Karpas-422 (cell line): ENCODE results near the gene TIMM22. TPM values are rescaled to one million over a fixed set of nuclear protein-coding genes. Genes with fewer than 3 reads are reported as not detected.

Experiments used
- DNase-seq: peaks from one replicate; pipeline ENCODE4 v3.0.0-alpha.2; 2015
- H2AFZ ChIP-seq: fragments of 200-600 bp; sonication (generic); 2 replicates; pipeline ENCODE4 v1.6.1; 2014; ENCODE audit warnings: antibody characterized with exemption, low read length, mixed read lengths
- H3K27ac ChIP-seq: fragments of 200-600 bp; sonication (generic); 2 replicates; pipeline ENCODE4 v1.5.1; 2014; ENCODE audit warnings: mild to moderate bottlenecking, low read length, moderate library complexity
- H3K27me3 ChIP-seq: fragments of 200-600 bp; sonication (generic); 2 replicates; pipeline ENCODE4 v1.6.1; 2014; ENCODE audit warnings: low read length, mixed read lengths
- H3K36me3 ChIP-seq: fragments of 200-600 bp; sonication (generic); 2 replicates; pipeline ENCODE4 v1.6.1; 2014; ENCODE audit warnings: low read length, mixed read lengths; ENCODE audit not compliant: insufficient read depth
- H3K4me1 ChIP-seq: fragments of 200-600 bp; sonication (generic); 2 replicates; pipeline ENCODE4 v1.6.1; 2014; ENCODE audit warnings: mild to moderate bottlenecking, low read length, mixed read lengths
- H3K4me2 ChIP-seq: fragments of 200-600 bp; sonication (generic); 2 replicates; pipeline ENCODE4 v1.6.1; 2014; ENCODE audit warnings: low read length, low read depth, mild to moderate bottlenecking; ENCODE audit not compliant: poor library complexity, severe bottlenecking
- H3K4me3 ChIP-seq: fragments of 200-600 bp; sonication (generic); 2 replicates; pipeline ENCODE4 v1.5.1; 2014; ENCODE audit warnings: mild to moderate bottlenecking, antibody characterized with exemption, low read length, mixed read lengths
- H3K79me2 ChIP-seq: fragments of 200-600 bp; sonication (generic); 2 replicates; pipeline ENCODE4 v1.6.1; 2014; ENCODE audit warnings: mild to moderate bottlenecking, low read length, mixed read lengths
- H3K9ac ChIP-seq: fragments of 200-600 bp; sonication (generic); 2 replicates; pipeline ENCODE4 v1.6.0; 2014; ENCODE audit warnings: low read length
- H3K9me2 ChIP-seq: fragments of 200-600 bp; sonication (generic), shearing (Covaris generic); replicated peaks from 2 replicates; pipeline ENCODE4 v1.6.0; 2014; ENCODE audit warnings: mild to moderate bottlenecking, low read length, moderate library complexity; ENCODE audit not compliant: insufficient read depth
- H3K9me3 ChIP-seq: fragments of 300-700, 200-600 bp; sonication (generic); 2 replicates; pipeline ENCODE4 v1.6.1; 2014; ENCODE audit warnings: low read length, mixed read lengths
- H4K20me1 ChIP-seq: fragments of 200-600 bp; sonication (generic); 2 replicates; pipeline ENCODE4 v1.6.1; 2014; ENCODE audit warnings: mild to moderate bottlenecking, antibody characterized with exemption, low read length, low read depth; ENCODE audit not compliant: insufficient read depth
- total RNA-seq: library from RNA; depleted of rRNA; stranded (reverse); fragments of >200 nt; shearing (Covaris generic); gene quantifications from 2 replicates; pipeline ENCODE4 v1.2.3, GENCODE V29; 2014; ENCODE audit warnings: low replicate concordance

The TIMM22 gene
- total RNA-seq, 1 experiment from 2014 or later, result 4.7 TPM

DNA sequence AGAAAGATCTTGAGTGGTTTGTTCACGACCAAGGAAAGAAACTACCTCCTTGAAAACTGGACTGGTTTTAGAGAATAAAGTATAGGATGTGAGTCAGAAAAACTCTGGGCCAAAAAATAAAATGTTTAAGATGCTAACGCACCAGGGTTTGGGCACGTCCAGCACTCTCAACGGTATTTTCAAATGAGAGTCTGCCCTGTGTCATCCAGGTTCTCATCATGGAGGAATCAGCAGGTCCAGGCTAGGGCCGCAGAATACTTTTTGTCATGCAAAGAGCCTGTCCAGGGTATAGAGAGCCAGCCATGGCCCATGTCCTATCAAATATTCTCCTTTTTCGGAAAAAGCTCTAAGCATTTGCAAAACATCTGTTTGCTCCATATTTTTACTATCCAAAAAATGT is 19.8 kb upstream of the TIMM22 start:
- Histone ChIP-seq H3K9ac (no peak overlapping the region), H4K20me1 (0 out of 2 replicates have a peak, but pooled peaks cover 11% of the 10 kb centered on the region), H3K9me2 (no peaks in the 10 kb centered on the region), H3K27ac (no peak overlapping the region), H3K4me1 (peaks cover 11% of the 10 kb centered on the region), H3K27me3 (no peaks in the 10 kb centered on the region), H3K4me2 (no peak overlapping the region), H3K36me3 (no peaks in the 10 kb centered on the region), H3K9me3 (no peaks in the 10 kb centered on the region), H3K79me2 (no peaks in the 10 kb centered on the region), H2AFZ (no peak overlapping the region), H3K4me3 (no peak overlapping the region)
- DNase-seq, result no peak

DNA sequence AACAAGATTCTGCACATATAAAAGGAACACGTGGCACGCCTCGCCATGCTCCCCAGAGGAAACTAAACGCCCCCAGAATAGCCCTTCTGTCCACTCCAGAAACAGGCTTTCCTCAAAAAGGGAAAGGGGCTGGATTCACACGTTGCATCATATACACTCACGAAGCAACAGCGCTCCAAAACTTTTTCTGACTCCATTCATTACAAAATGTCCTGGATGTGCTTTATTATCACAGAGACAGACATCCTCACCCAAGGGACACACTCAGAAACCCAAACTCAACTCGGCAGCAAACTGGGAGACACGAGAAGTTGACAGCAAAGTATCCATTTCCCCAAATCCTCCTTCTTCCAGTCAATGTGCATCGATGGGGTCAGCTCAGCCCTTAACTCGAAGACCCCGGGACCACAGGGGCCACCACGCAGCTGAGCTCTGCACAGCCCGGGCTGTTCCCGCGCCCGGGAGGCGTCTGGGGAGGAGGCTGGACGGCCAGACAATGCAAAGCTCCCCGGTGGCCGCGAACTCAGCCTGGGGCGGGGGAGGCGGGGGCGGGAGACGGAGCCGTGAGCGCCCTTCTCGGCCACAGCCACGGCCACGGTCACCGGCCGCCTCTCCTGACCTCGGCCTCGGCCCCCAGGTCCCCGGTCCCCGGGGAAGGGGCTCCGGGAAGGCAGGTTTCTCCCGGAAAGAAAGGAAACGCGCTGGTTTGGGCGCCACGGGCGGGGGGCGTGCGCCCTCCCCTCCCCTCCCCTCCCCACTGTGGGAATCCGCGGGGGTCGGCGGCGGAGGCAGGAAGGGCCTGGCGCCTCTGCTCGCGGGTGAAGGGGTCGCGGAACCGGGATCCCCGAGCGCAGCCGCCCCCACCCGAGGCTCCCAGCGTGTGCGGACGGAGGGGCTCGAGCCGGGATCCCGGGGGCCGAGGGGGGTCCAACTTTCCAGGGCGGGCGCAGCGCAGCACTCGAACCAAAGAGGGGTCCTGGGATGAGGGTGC is 18.5 kb upstream of the TIMM22 start:
- Histone ChIP-seq H2AFZ (no peak overlapping the region), H3K9me2 (no peaks in the 10 kb centered on the region), H3K36me3 (no peaks in the 10 kb centered on the region), H3K4me1 (peaks cover 11% of the 10 kb centered on the region), H3K27me3 (no peaks in the 10 kb centered on the region), H3K9me3 (no peaks in the 10 kb centered on the region), H3K27ac (no peak overlapping the region), H3K79me2 (no peaks in the 10 kb centered on the region), H3K9ac (no peak overlapping the region), H4K20me1 (0 out of 2 replicates have a peak, but pooled peaks cover 11% of the 10 kb centered on the region), H3K4me2 (no peak overlapping the region), H3K4me3 (no peak overlapping the region)
- DNase-seq, result no peak

DNA sequence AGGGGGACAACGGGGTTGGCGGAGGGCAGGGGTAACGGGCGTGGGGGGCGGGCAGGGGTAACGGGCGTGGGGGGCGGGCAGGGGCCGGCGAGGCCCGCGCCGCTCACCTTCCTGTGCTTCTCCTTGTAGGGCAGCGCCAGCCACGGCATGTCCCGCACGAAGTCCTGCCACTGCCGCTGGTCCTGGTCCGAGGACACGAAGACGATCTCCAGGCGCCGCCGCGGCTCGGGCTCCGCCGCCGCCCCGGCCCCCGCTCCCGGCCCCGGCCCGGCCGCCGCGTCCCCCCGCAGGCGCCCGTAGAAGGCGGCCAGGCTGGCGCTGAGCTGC is 17.8 kb upstream of the TIMM22 start:
- Histone ChIP-seq H3K27ac (no peak overlapping the region), H4K20me1 (0 out of 2 replicates have a peak, but pooled peaks cover 11% of the 10 kb centered on the region), H2AFZ (no peak overlapping the region), H3K4me2 (peak overlapping the region; percentile 58), H3K9me3 (no peaks in the 10 kb centered on the region), H3K9me2 (no peaks in the 10 kb centered on the region), H3K36me3 (no peaks in the 10 kb centered on the region), H3K9ac (peak overlapping the region; percentile 58), H3K27me3 (no peaks in the 10 kb centered on the region), H3K4me1 (peaks cover 11% of the 10 kb centered on the region), H3K4me3 (peak overlapping the region; percentile 61; the same call in 1 of the 2 replicates), H3K79me2 (no peaks in the 10 kb centered on the region)
- DNase-seq, result no peak

DNA sequence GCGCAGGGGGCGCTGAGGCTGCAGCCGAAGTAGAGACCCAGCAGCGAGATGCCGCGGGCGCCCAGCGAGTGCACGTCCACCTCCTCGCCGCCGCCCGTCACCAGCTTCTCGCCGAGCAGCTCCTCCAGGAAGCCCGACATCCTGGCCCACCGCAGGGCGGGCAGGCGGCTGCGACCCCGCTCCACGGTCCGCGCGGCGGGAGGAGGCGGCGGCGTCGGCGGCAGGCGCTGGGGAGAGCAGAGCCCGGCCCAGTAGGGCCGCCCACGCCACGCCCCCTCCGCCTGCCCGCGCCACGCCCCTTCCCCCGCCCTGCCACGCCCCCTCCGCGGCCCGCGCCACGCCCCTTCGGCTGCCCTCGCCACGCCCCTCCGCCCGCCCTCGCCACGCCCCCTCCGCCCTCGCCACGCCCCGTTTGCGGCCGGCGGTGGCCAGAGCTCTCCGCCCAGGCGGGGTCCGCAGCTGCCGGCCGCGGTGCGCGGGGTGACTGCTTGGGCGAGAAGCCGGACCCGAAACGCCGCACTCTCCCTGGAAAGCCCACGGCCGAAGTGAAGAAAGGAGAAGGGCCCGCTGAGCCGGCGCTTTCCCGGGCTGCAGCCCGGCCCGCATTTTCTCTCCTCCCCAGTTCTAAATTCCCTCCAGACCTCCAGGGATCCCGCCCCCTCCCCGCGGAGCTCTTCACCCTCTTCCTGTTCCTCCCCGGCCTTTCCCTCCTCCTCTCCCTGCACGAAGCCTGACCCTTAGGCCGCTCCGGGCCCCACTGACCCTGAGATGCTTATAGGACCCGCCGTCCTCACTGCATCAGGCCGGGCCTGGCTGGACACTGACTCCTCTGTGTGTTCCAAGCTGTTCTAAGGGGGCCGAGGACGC is 17.2 kb upstream of the TIMM22 start, which contains the start of gene NXN:
Gene NXN, minus strand, starts transcription at position 238 of the 867 bp plus-strand sequence.
- Histone ChIP-seq H3K36me3 (no peaks in the 10 kb centered on the region), H4K20me1 (0 out of 2 replicates have a peak, but pooled peaks cover 11% of the 10 kb centered on the region), H3K4me2 (peak within 1 kb of the TSS; percentile 69), H3K27ac (no peak within 1 kb of the TSS), H3K9me3 (no peaks in the 10 kb centered on the region), H3K4me3 (peak within 1 kb of the TSS; percentile 61; the same call in 1 of the 2 replicates), H3K9ac (peak within 1 kb of the TSS; percentile 58), H3K27me3 (no peaks in the 10 kb centered on the region), H3K79me2 (no peaks in the 10 kb centered on the region), H2AFZ (no peak within 1 kb of the TSS; the same call in 1 of the 2 replicates), H3K9me2 (no peaks in the 10 kb centered on the region), H3K4me1 (peaks cover 11% of the 10 kb centered on the region)
- DNase-seq, result peak; percentile 90

DNA sequence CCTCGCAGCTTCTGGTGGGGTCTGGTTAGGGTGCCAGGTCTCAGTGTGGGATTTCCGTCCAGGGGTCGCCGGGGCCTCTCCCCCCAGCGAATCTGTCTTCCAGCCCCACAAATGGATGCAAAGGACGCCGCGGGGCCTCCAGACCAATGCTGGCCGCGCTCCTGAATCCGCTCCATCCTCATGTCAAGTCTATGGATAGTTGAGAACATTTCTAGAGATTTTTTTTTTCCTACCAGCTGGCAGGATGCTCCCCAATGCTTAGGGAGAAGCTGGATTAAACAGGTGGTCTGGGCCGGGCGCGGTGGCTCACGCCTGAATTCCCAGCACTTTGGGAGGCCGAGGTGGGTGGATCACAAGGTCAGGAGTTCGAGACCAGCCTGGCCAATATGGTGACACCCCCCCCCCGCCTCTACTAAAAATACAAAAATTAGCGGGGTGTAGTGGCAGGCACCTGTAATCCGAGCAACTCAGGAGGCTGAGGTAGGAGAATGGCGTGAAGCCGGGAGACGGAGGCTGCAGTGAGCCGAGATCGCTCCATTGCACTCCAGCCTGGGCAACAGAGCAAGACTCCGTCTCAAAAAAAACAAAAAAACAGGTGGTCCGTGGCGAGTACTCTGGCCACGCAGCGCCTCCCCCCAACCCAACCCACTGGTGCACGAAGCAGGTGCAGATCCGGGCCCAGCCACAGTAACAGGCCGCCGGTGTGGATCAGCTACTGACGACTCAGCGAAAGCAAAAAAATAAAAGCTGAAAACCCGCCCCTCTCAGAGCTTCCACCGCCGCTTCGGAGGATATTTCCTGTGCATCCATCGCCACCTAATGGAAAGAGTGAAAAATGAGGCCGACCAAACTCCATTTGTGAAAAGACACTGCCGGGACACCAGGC is 16.3 kb upstream of the TIMM22 start:
- no peaks in the 10 kb centered on the region for H3K9me3 ChIP-seq
- no peak overlapping the region for H3K27ac ChIP-seq
- no peaks in the 10 kb centered on the region for H3K9me2 ChIP-seq
- no peak overlapping the region for H2AFZ ChIP-seq
- H3K27me3 ChIP-seq, result no peaks in the 10 kb centered on the region
- H4K20me1 ChIP-seq, result 0 out of 2 replicates have a peak, but pooled peaks cover 11% of the 10 kb centered on the region
- no peaks in the 10 kb centered on the region for H3K79me2 ChIP-seq
- H3K9ac ChIP-seq, result peak overlapping the region; percentile 48; the same call in 1 of the 2 replicates
- peak; percentile 94 for DNase-seq
- H3K4me2 ChIP-seq, result peak overlapping the region; percentile 69
- peaks cover 11% of the 10 kb centered on the region for H3K4me1 ChIP-seq
- no peaks in the 10 kb centered on the region for H3K36me3 ChIP-seq
- H3K4me3 ChIP-seq, result peak overlapping the region; percentile 56; the same call in 1 of the 2 replicates

DNA sequence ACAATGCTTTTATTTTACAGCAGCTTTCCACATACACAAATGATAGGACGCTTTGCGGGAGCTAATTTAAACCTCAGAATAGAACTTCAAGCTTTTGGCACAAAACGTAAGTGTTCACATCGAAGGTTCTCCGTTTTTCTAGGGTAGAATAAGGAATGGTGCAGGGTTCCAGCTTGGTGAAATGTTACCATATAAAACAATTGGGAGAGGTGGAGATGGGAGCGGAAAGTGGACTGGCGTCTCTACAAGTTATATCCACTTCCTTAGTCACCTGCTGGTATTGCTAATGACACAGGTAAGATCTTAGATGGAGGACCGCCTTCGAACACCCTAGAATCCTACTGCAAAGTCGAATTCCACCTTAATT is 15.7 kb upstream of the TIMM22 start:
- Histone ChIP-seq H3K4me3 (no peak overlapping the region; the same call in 1 of the 2 replicates), H3K9ac (peak overlapping the region; percentile 15; the same call in 1 of the 2 replicates)

DNA sequence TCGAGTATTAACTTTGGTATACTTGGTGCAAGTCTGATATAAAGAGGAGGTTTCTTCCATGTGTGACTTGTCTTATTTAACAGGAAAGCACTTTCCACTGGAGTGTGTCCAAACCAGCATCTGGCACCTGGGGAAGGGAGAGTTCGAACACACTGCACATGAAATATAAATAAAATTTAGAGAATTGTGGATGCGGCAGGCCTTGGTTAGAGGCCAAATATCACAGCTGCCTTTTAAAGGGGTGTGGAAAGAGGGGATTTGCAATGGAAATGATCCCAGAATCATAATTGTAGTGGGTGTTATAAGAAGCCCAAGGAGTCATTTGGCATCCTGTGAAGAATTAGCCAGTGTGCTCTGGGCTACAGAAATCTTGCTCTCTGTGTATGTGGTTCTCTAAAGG is 13.0 kb upstream of the TIMM22 start:
- H3K4me2 ChIP-seq, result no peak overlapping the region
- no peaks in the 10 kb centered on the region for H3K9me3 ChIP-seq
- no peaks in the 10 kb centered on the region for H3K9me2 ChIP-seq
- no peaks in the 10 kb centered on the region for H3K27me3 ChIP-seq
- H2AFZ ChIP-seq, result no peak overlapping the region
- no peak overlapping the region for H3K4me3 ChIP-seq
- H3K27ac ChIP-seq, result no peak overlapping the region
- 0 out of 2 replicates have a peak, but pooled peaks cover 5% of the 10 kb centered on the region for H4K20me1 ChIP-seq
- H3K4me1 ChIP-seq, result peaks cover 11% of the 10 kb centered on the region
- no peak for DNase-seq
- no peaks in the 10 kb centered on the region for H3K36me3 ChIP-seq
- no peaks in the 10 kb centered on the region for H3K79me2 ChIP-seq
- H3K9ac ChIP-seq, result no peak overlapping the region

More for the DNA sequence above, 15.7 kb upstream of the TIMM22 start:
- H3K4me2 ChIP-seq, result peak overlapping the region; percentile 69
- H3K36me3 ChIP-seq, result no peaks in the 10 kb centered on the region
- H3K9me3 ChIP-seq, result no peaks in the 10 kb centered on the region
- no peaks in the 10 kb centered on the region for H3K79me2 ChIP-seq
- 0 out of 2 replicates have a peak, but pooled peaks cover 11% of the 10 kb centered on the region for H4K20me1 ChIP-seq
- no peak overlapping the region for H3K27ac ChIP-seq
- H3K27me3 ChIP-seq, result no peaks in the 10 kb centered on the region
- H3K9me2 ChIP-seq, result no peaks in the 10 kb centered on the region
- H3K4me1 ChIP-seq, result peaks cover 11% of the 10 kb centered on the region
- no peak for DNase-seq
- no peak overlapping the region for H2AFZ ChIP-seq
